NCI-H1436 treated with DMSO at 0.1 percent for 48 hours (cell line): ENCODE results near the gene TTC39C.
"Not testable (repeated sequence)": the region's sequence is repeated elsewhere in the genome, so short reads cannot be mapped to it uniquely, and the experiment has no call there.

ENCODE experiments used
- DNase-seq: peaks from one replicate; lab custom pipeline; 2025; lab: John Stamatoyannopoulos, UW

The TTC39C gene

GRCh38 chr18:24018299-24018886 lies 3.8 kb downstream of the TTC39C start:
- DNase-seq: no peak

- DNase-seq: no peak
Measured at GRCh38 chr18:24019641-24020331, 5.2 kb downstream of the TTC39C start.

- DNase-seq: no peak
Measured at GRCh38 chr18:24021505-24021904, 7.0 kb downstream of the TTC39C start.

GRCh38 chr18:24022161-24022560 lies 7.6 kb downstream of the TTC39C start:
- DNase-seq: no peak

- no peak for DNase-seq
Measured at GRCh38 chr18:24023185-24023814, 8.7 kb downstream of the TTC39C start.

- no peak for DNase-seq
Measured at GRCh38 chr18:24024425-24024824, 9.9 kb downstream of the TTC39C start.

- no peak for DNase-seq
Measured at GRCh38 chr18:24026457-24026856, 11.9 kb downstream of the TTC39C start.

GRCh38 chr18:24027156-24027827 lies 12.7 kb downstream of the TTC39C start:
- DNase-seq: no peak

- not testable (repeated sequence) for DNase-seq
Measured at GRCh38 chr18:24028946-24029345, 14.4 kb downstream of the TTC39C start.

GRCh38 chr18:24031318-24031717 lies 16.8 kb downstream of the TTC39C start:
- DNase-seq: no peak

GRCh38 chr18:24031916-24032315 lies 17.4 kb downstream of the TTC39C start:
- no peak for DNase-seq

- DNase-seq: no peak
Measured at GRCh38 chr18:24033641-24034412, 19.3 kb downstream of the TTC39C start.

- no peak for DNase-seq
Measured at GRCh38 chr18:24035316-24035715, 20.8 kb downstream of the TTC39C start.

- no peak for DNase-seq
Measured at GRCh38 chr18:24039671-24040070, 25.1 kb downstream of the TTC39C start.

GRCh38 chr18:24041691-24042090 lies 27.1 kb downstream of the TTC39C start:
- DNase-seq: no peak

- no peak for DNase-seq
Measured at GRCh38 chr18:24043403-24043802, 28.8 kb downstream of the TTC39C start.

GRCh38 chr18:24048261-24048660 lies 33.7 kb downstream of the TTC39C start:
- no peak for DNase-seq

- no peak for DNase-seq
Measured at GRCh38 chr18:24049142-24049541, 34.6 kb downstream of the TTC39C start.

- DNase-seq: no peak
Measured at GRCh38 chr18:24051031-24051947, 36.7 kb downstream of the TTC39C start.

- no peak for DNase-seq
Measured at GRCh38 chr18:24052053-24052452, 37.5 kb downstream of the TTC39C start.

- no peak for DNase-seq
Measured at GRCh38 chr18:24053211-24053610, 38.7 kb downstream of the TTC39C start.
